ENCODE results near the gene VSIG10.
"Not testable (repeated sequence)": the region's sequence is repeated elsewhere in the genome, so short reads cannot be mapped to it uniquely, and the experiment has no call there.

The VSIG10 gene

GRCh38 chr12:118103601-118104382, at the start of gene VSIG10:
Gene VSIG10, minus strand, starts transcription at chr12:118104011. Its CDS starts 340 bp downstream, at chr12:118103671.
- DNase-seq, result peak; percentile 32

- DNase-seq, result no peak
Observed at GRCh38 chr12:118151755-118152154, 47.9 kb upstream of the VSIG10 start.

DNA sequence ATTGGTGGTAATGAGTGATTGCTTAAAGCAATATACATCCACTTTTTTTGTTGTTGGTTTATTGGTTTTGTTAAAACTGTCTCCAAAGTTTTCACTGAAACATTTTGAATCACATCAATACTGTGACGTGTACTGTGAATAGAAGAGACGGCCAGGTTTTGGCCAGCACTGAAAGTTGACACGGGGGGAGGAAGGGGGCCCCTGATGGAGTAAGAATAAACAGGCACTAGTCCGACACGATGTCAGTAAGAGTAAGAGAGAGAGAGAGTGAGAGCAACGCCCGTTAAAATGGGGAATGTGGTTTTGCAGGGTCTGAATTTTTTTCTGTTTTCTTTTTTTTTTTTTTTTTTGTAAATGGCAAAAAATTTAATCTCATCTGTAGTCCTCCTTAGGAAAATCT, 46.8 kb upstream of the VSIG10 start:
- DNase-seq, result no peak

- no peak for DNase-seq
Observed at GRCh38 chr12:118148287-118148686, 44.5 kb upstream of the VSIG10 start.

GRCh38 chr12:118145798-118146156, 42.0 kb upstream of the VSIG10 start:
- no peak for DNase-seq

DNA sequence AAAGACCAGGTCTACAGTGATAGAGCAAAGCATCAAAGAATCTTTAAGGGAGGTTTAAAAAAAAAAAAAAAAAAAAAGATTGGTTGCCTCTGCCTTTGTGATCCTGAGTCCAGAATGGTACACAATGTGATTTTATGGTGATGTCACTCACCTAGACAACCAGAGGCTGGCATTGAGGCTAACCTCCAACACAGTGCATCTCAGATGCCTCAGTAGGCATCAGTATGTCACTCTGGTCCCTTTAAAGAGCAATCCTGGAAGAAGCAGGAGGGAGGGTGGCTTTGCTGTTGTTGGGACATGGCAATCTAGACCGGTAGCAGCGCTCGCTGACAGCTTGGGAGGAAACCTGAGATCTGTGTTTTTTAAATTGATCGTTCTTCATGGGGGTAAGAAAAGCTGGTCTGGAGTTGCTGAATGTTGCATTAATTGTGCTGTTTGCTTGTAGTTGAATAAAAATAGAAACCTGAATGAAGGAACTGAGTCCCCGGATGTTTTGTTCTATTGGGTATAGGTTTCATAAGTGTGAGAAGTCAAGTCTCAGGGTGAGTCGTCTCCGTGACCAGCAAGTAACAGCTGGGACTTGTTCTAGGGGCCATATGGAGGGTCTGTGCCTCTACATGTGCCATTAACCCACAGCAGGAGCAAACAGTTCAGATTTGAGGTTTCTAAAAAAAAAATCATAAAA, 41.4 kb upstream of the VSIG10 start:
- no peak for DNase-seq

- DNase-seq, result no peak
Observed at GRCh38 chr12:118144499-118144898, 40.7 kb upstream of the VSIG10 start.

GRCh38 chr12:118140825-118141224, 37.0 kb upstream of the VSIG10 start:
- DNase-seq, result no peak

- DNase-seq, result no peak
Observed at GRCh38 chr12:118137148-118137678, 33.4 kb upstream of the VSIG10 start.

- no peak for DNase-seq
Observed at GRCh38 chr12:118136559-118137003, 32.8 kb upstream of the VSIG10 start.

- peak; percentile 64 for DNase-seq
Observed at GRCh38 chr12:118135788-118136558, 32.2 kb upstream of the VSIG10 start, which contains the start of gene PEBP1. Gene PEBP1, plus strand, starts transcription at chr12:118136124. Its CDS starts 86 bp downstream, at chr12:118136210.

DNA sequence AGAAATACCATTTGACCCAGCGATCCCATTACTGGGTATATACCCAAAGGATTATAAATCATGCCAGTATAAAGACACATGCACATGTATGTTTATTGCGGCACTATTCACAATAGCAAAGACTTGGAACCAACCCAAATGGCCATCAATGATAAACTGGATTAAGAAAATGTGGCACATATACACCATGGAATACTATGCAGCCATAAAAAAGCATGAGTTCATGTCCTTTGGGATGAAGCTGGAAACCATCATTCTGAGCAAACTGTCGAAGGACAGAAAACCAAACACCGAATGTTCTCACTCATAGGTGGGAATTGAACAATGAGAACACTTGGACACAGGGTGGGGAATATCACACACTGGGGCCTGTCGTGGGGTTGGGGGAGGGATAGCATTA, 25.6 kb upstream of the VSIG10 start:
- not testable (repeated sequence) for DNase-seq

- DNase-seq, result no peak
Observed at GRCh38 chr12:118127867-118128266, 24.1 kb upstream of the VSIG10 start.

DNA sequence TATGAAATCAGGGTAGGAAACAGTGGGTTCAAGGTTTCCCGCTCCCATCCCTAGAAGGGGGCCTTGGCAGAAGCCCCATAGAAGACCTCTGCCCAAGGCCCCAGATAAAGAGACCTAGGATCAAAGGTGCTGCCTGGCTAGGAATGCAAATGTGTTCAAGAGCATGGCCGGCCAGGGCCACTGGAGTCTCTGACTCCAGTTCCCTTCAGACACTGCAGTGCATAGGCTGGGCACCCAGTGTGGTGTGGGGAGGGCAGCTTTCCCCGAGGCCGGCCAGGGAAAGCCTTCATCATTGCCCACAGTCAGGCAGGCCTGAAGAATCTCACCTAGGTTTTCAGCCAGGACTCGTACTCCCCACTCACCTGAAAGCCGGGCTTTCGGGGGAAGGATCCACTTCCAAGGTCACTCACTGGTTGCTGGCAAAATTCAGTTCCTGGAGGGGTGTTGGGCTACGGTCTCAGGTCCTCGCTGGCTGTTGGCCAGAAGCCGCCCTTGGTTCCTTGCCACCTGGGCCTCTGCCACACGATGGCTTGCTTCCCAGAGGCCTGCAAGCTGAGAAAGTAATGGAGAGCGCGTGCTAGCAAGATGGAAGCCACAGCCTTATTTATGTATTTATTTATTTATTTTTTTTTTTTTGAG, 22.4 kb upstream of the VSIG10 start:
- no peak for DNase-seq

GRCh38 chr12:118125743-118126118, 21.9 kb upstream of the VSIG10 start:
- no peak for DNase-seq

DNA sequence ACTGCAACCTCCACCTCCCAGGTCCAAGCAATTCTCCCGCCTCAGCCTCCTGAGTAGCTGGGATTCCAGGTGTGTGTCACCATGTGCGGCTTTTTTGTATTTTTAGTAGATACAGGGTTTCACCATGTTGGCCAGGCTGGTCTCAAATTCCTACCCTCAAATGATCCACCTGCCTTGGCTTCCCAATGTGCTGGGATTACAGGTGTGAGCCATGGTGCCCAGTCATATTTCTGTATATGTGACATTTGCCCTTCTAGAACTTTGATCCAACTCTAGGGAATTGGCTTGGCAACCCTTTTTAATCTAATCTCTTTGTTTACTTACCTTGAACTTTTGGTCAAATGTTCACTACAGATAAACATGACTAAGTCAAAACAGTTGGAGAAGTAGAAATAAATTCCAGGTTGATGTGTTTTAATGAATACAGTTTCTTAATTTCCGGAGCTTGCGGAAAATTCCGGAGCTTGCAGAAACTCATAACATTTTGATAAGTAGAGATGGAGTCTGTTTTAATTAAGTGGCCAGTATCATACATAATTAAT, 20.6 kb upstream of the VSIG10 start:
- DNase-seq, result no peak

GRCh38 chr12:118122264-118122663, 18.5 kb upstream of the VSIG10 start:
- no peak for DNase-seq

DNA sequence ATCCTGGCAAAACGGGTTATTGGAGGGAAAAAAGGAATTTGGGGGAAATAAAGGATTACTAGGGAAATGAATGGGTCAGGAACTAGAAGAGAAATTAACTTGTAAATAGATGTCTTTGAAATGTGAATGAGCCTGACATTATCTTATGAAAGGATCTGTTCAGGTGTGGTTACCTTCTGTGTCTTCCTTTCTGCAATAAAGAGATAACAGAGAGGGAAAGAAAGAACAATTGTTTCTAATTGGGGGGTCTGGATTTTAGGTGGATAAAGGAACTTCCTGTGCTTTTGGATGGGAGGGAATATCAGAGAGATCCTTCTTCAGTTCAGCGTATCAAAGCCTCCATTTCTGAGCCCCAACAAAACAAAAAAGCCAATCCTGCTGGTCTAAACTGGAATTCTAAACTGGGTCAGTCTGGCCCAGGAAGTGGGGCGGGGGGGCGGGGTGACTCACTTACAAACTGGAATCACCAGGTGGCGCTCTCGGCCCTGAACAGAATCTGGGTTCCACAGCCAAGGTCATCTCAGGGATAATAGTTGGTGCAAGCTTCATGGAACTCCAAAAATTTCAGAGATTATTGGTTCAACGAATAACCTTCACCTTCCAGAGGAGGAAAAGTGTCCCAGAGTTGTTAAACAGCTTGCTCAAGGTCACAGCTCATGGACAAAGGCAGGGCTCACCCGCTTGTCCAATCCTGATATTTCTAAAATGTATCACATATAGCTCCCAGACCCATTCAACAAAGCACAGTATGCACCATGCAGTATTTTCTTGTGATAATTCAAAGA, 17.0 kb upstream of the VSIG10 start:
- DNase-seq, result peak; percentile 3

DNA sequence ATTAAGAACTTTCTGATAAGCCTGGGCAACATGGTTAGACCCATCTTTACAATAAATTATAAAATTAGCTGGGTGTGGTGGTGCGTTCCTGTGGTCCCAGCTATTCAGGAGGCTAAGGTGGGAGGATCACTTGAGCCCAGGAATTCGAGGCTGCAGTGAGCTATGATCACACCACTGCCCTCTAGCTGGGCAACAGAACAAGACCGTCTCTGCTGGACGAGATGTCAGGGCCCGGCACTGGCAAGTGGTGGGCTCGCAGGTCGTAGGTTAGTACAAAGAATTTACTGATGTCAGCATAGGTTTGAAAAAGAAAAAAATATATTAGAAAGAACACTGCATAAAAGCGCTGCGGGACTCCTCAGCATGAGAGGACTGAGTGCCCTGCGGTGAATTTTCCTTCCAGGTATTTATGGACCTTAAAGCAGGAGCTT, 15.7 kb upstream of the VSIG10 start:
- DNase-seq, result no peak

DNA sequence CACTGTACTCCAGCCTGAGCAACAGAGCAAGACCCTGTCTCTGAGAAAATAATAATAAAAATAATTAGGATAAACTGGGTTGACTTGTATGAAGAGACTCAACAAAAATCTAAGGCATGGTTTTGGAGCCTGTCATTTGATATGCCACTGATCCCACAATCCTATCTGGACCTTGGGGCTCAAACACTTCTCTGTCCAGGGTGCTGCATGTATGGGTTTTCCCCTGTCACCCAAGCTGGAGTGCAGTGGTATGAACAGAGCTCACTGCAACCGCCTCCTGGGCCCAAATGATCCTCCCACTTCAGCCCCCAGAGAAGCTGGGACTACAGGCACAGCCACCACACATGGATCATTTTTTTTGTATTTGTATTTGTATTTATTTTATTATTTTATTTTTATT, 5.3 kb upstream of the VSIG10 start:
- DNase-seq, result no peak

GRCh38 chr12:118107694-118108093, 3.9 kb upstream of the VSIG10 start:
- DNase-seq, result no peak

GRCh38 chr12:118107011-118107410, 3.2 kb upstream of the VSIG10 start:
- DNase-seq, result no peak

Measured in KG1 (cell line).